SU-DHL-6 (cell line): Measurements from ENCODE around the gene ADCY2.

ENCODE experiments used
- H2AFZ ChIP-seq: fragments of 200-600 bp; sonication (generic); 2 replicates; pipeline ENCODE4 v1.6.1; 2014; ENCODE audit warnings: low read depth, mild to moderate bottlenecking, moderate library complexity, mixed read lengths, antibody characterized with exemption, low read length; ENCODE audit not compliant: severe bottlenecking
- H3F3A ChIP-seq: fragments of 200-600 bp; shearing (Covaris generic); 2 replicates; pipeline ENCODE4 v1.6.0; 2016; ENCODE audit warnings: antibody characterized with exemption, mild to moderate bottlenecking; ENCODE audit not compliant: insufficient read depth
- H3K27ac ChIP-seq: fragments of 200-600 bp; sonication (generic); 2 replicates; pipeline ENCODE4 v1.5.1; 2016; ENCODE audit warnings: low read depth, mild to moderate bottlenecking, low read length, moderate library complexity, mixed read lengths
- H3K27me3 ChIP-seq: fragments of 200-600 bp; sonication (generic), shearing (Covaris generic); 2 replicates; pipeline ENCODE4 v1.6.0; 2014; ENCODE audit warnings: mild to moderate bottlenecking, low read length
- H3K36me3 ChIP-seq: fragments of 200-600 bp; sonication (generic); 2 replicates; pipeline ENCODE4 v1.6.1; 2014; ENCODE audit warnings: mild to moderate bottlenecking, low read length, mixed read lengths
- H3K4me2 ChIP-seq: fragments of 300-600, 200-600 bp; shearing (Covaris generic), sonication (generic); 2 replicates; pipeline ENCODE4 v1.6.0; 2014; ENCODE audit warnings: low read length, low read depth, mild to moderate bottlenecking; ENCODE audit not compliant: poor library complexity, severe bottlenecking
- H3K4me3 ChIP-seq: fragments of 200-600 bp; sonication (generic); 2 replicates; pipeline ENCODE4 v1.5.1; 2014; ENCODE audit warnings: antibody characterized with exemption, low read length, mild to moderate bottlenecking, mixed read lengths; ENCODE audit not compliant: insufficient read depth, poor library complexity, severe bottlenecking
- H3K79me2 ChIP-seq: fragments of 200-600 bp; sonication (generic); 2 replicates; pipeline ENCODE4 v1.6.1; 2014; ENCODE audit warnings: mild to moderate bottlenecking, low read length, moderate library complexity; ENCODE audit not compliant: insufficient read depth
- H3K9ac ChIP-seq: fragments of 200-600 bp; sonication (generic); 2 replicates; pipeline ENCODE4 v1.7.0; 2014; ENCODE audit warnings: mild to moderate bottlenecking, low read length
- H3K9me2 ChIP-seq: fragments of 200-600 bp; sonication (generic); replicated peaks from 2 replicates; pipeline ENCODE4 v1.6.1; 2014; ENCODE audit warnings: low read length; ENCODE audit not compliant: insufficient read depth
- H3K9me3 ChIP-seq: fragments of 200-600 bp; sonication (generic); 2 replicates; pipeline ENCODE4 v1.6.1; 2014; ENCODE audit warnings: low read length, mixed read lengths; ENCODE audit not compliant: insufficient read depth
- H4K20me1 ChIP-seq: fragments of 200-600 bp; sonication (generic); 2 replicates; pipeline ENCODE4 v1.6.1; 2014; ENCODE audit warnings: low read depth, mild to moderate bottlenecking, antibody characterized with exemption, low read length, moderate library complexity, mixed read lengths
- CTCF ChIP-seq: fragments of 200-600 bp; sonication (generic); IDR thresholded peaks from one replicate; pipeline ENCODE4 v1.5.1; 2017; ENCODE audit warnings: antibody characterized with exemption, mild to moderate bottlenecking, low read length, moderate library complexity; ENCODE audit not compliant: insufficient read depth, poor library complexity, severe bottlenecking
- EZH2phosphoT487 ChIP-seq: fragments of 200-600 bp; sonication (generic), shearing (Covaris generic); conservative IDR thresholded peaks from 2 replicates; pipeline ENCODE4 v1.6.1; 2018; ENCODE audit warnings: mild to moderate bottlenecking, antibody characterized with exemption, low read length, moderate library complexity, mixed read lengths

The ADCY2 gene

GRCh38 chr5:7795306-7795705, 399.4 kb downstream of the ADCY2 start:
- TF ChIP-seq CTCF, result no peak
- no peak for TF ChIP-seq EZH2phosphoT487
- Histone ChIP-seq H4K20me1 (no peaks in the 10 kb centered on the region), H3K27me3 (no peaks in the 10 kb centered on the region), H3K4me2 (no peak overlapping the region), H3F3A (no peaks in the 10 kb centered on the region), H2AFZ (no peak overlapping the region), H3K9me3 (no peaks in the 10 kb centered on the region), H3K9ac (no peak overlapping the region), H3K27ac (no peak overlapping the region), H3K9me2 (no peaks in the 10 kb centered on the region), H3K36me3 (no peaks in the 10 kb centered on the region), H3K4me3 (no peak overlapping the region), H3K79me2 (no peaks in the 10 kb centered on the region)

GRCh38 chr5:7801891-7802614, 406.1 kb downstream of the ADCY2 start:
- TF ChIP-seq EZH2phosphoT487, result no peak
- TF ChIP-seq CTCF, result no peak
- Histone ChIP-seq H3K36me3 (no peaks in the 10 kb centered on the region), H3K27me3 (no peaks in the 10 kb centered on the region), H3K9ac (no peak overlapping the region), H3K27ac (no peak overlapping the region), H2AFZ (no peak overlapping the region), H3K4me2 (no peak overlapping the region), H3K9me2 (no peaks in the 10 kb centered on the region), H3F3A (no peaks in the 10 kb centered on the region), H3K79me2 (no peaks in the 10 kb centered on the region), H3K9me3 (no peaks in the 10 kb centered on the region), H4K20me1 (no peaks in the 10 kb centered on the region), H3K4me3 (no peak overlapping the region)

- TF ChIP-seq EZH2phosphoT487, result no peak
- no peak for TF ChIP-seq CTCF
- H3F3A ChIP-seq, result no peaks in the 10 kb centered on the region
- H3K4me2 ChIP-seq, result no peak overlapping the region
- no peaks in the 10 kb centered on the region for H3K27me3 ChIP-seq
- no peaks in the 10 kb centered on the region for H3K9me3 ChIP-seq
- H3K79me2 ChIP-seq, result no peaks in the 10 kb centered on the region
- no peaks in the 10 kb centered on the region for H3K36me3 ChIP-seq
- H2AFZ ChIP-seq, result no peak overlapping the region
- H4K20me1 ChIP-seq, result no peaks in the 10 kb centered on the region
- no peak overlapping the region for H3K27ac ChIP-seq
- H3K9ac ChIP-seq, result no peak overlapping the region
- no peak overlapping the region for H3K4me3 ChIP-seq
- no peaks in the 10 kb centered on the region for H3K9me2 ChIP-seq
Measured at GRCh38 chr5:7802855-7803254, 406.9 kb downstream of the ADCY2 start.
